Activated CD8-positive, alpha-beta T cell treated with anti-CD3 and anti-CD28 coated beads, Interleukin-2, amount 10 ng/mL, durations not matched to agents 7 days and 5 days (primary cell): Measurements from ENCODE around the gene SSUH2. TPM values are rescaled to one million over a fixed set of nuclear protein-coding genes. Genes with fewer than 3 reads are reported as not detected.
A peak's percentile ranks its signal among the peaks of the same experiment; 100 is the strongest.

ENCODE experiments used
- ATAC-seq: fragments of 150-1000 bp; cut with Tn5 transposase; one replicate; pipeline ENCODE4 v1.10.0; 2021; ENCODE audit warnings: moderate library complexity
- CTCF ChIA-PET: fragments of 350-600 bp; sonication (Branson Sonifier 250); formaldehyde crosslinking; loops from one replicate; lab custom pipeline; 2021; ENCODE audit warnings: antibody characterized with exemption; lab: Charles Lee
- POLR2A ChIA-PET: fragments of 350-600 bp; sonication (Branson Sonifier 250); formaldehyde crosslinking; loops from one replicate; lab custom pipeline; 2021; ENCODE audit warnings: antibody characterized with exemption; lab: Charles Lee
- DNase-seq: peaks from one replicate; pipeline ENCODE4 v3.0.0-alpha.2; 2020
- H3K27ac Mint-ChIP-seq: one replicate; pipeline ENCODE4 v1.8.0; 2021; ENCODE audit warnings: mild to moderate bottlenecking, mixed read lengths
- H3K27me3 Mint-ChIP-seq: one replicate; pipeline ENCODE4 v1.8.0; 2021; ENCODE audit warnings: low read depth, mixed read lengths
- H3K36me3 Mint-ChIP-seq: one replicate; pipeline ENCODE4 v1.8.0; 2021; ENCODE audit warnings: low read depth, mixed read lengths
- H3K4me1 Mint-ChIP-seq: one replicate; pipeline ENCODE4 v1.8.0; 2021; ENCODE audit warnings: low read depth, mixed read lengths
- H3K4me3 Mint-ChIP-seq: one replicate; pipeline ENCODE4 v1.8.0; 2021; ENCODE audit warnings: mild to moderate bottlenecking, mixed read lengths
- H3K9me3 Mint-ChIP-seq: one replicate; pipeline ENCODE4 v1.8.0; 2022; ENCODE audit warnings: mixed read lengths; ENCODE audit not compliant: insufficient read depth
- total RNA-seq, 2 experiments: library from RNA; stranded (reverse); gene quantifications; one replicate each; pipeline ENCODE4 v1.2.3, GENCODE V29; 2021

Gene SSUH2
- total RNA-seq, 2 experiments from 2014 or later = 0.26 TPM; not detected in 1

DNA sequence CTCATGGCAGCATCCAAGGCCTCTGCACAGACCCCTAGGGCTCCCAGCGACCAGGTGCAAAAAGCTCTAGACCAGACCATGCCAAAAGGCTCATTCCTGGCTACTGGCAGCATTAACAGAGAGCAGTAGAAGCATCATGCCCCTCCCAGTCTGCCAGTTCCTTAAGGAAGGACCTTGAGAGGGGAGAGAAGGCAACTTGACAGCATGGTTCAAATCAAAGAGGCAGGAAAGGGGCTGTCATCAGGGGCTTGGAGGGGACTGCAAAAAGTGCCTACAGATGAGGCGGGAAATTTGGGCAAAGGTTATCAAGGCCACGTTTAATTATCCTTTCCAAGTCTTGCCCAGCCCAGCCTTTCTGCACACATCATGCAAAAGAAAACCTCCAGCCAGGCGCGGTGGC, 64.7 kb downstream of the SSUH2 start:
- ATAC-seq (no peak), DNase-seq (no peak)
- Mint-ChIP-seq H3K36me3 (no peaks in the 10 kb centered on the region), H3K4me3 (no peak overlapping the region), H3K4me1 (no peaks in the 10 kb centered on the region), H3K27ac (no peak overlapping the region), H3K27me3 (no peaks in the 10 kb centered on the region), H3K9me3 (no peaks in the 10 kb centered on the region)
- CTCF ChIA-PET = no interaction called here
- POLR2A ChIA-PET = no interaction called here

DNA sequence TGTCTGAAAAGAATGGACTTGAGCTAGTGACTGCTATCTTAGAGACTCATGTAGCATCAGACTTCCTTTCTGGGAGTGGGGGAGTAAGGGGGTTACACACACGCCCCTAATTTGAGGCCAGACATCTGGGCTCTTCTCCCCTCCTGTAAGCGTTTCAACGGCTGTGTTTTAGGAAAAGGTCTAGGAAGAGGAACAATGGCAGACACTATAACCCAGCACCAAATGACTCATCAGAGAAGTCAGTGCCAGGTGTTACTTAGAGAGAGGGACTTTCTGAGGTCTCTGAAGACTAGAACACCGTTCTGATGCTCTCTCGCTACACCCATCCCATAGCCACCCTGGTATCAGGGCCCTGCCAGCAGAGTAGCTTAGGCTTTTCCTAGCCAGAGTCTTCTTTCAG, 65.5 kb downstream of the SSUH2 start:
- Mint-ChIP-seq H3K36me3 (no peaks in the 10 kb centered on the region), H3K9me3 (no peaks in the 10 kb centered on the region), H3K4me1 (no peaks in the 10 kb centered on the region), H3K4me3 (no peak overlapping the region), H3K27ac (no peak overlapping the region), H3K27me3 (no peaks in the 10 kb centered on the region)
- ATAC-seq (no peak), DNase-seq (no peak)
- POLR2A ChIA-PET = no interaction called here
- CTCF ChIA-PET = no interaction called here

DNA sequence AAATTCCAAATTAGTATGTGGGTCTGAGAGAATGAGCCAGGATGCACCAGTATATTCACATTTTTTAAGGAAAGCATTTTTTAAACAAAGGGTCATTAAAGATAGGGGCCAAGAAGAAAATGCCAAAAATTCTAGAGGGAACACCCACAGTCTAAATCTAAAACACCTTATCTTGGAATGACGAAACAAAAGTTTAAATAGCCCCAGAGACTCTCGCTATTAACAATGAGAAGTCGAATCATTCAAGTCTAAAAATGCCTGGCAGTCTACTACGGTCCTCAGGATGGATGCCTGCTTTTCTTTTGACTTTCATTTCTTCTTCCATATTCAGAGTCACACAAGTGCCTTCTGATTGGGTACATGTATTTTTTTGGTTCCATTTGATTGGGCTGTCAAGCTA, 66.3 kb downstream of the SSUH2 start:
- ATAC-seq (no peak), DNase-seq (no peak)
- Mint-ChIP-seq H3K36me3 (no peaks in the 10 kb centered on the region), H3K9me3 (no peaks in the 10 kb centered on the region), H3K4me1 (no peaks in the 10 kb centered on the region), H3K27ac (no peak overlapping the region), H3K27me3 (no peaks in the 10 kb centered on the region), H3K4me3 (no peak overlapping the region)
- CTCF ChIA-PET = no interaction called here
- POLR2A ChIA-PET = no interaction called here

DNA sequence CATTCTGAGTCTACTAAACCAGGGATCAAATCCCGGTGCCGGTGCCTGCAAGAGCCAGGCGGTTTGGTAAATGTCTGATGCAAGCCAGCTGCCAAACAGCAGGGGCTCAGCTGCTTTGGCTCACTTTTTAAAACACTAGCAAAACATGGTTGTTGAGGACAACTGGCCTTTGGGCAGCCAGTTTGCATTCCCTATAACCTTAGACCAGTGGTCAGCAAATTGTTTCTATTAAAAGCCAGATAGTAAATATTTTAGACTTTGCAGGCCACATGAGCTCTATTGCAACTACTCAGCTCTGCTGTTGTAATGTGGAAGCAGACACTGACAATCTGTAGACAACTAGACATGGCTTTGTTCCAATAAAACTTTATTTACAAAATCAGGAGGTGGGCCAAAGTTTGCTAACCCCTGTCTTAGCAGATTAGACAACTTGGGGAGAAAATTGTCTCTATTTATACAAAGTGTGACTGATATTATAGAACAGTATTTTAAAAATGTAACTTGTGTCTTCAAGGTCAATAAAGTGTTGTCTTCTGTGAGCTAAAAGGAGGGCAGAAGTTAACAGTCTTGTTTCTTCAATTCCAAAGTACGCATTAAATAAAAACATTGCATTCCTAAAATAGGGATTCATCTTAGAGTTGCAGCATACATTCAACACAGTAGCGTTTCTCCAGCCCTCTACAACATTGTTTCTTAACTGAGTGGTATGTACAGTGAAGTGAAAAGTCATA, 67.6 kb downstream of the SSUH2 start:
- ChIA-PET CTCF (no interaction called here), POLR2A (no interaction called here)
- no peaks in the 10 kb centered on the region for H3K36me3 Mint-ChIP-seq
- no peaks in the 10 kb centered on the region for H3K9me3 Mint-ChIP-seq
- H3K27me3 Mint-ChIP-seq = no peaks in the 10 kb centered on the region
- no peak for DNase-seq
- no peak overlapping the region for H3K27ac Mint-ChIP-seq
- H3K4me3 Mint-ChIP-seq = no peak overlapping the region
- H3K4me1 Mint-ChIP-seq = no peaks in the 10 kb centered on the region
- no peak for ATAC-seq

DNA sequence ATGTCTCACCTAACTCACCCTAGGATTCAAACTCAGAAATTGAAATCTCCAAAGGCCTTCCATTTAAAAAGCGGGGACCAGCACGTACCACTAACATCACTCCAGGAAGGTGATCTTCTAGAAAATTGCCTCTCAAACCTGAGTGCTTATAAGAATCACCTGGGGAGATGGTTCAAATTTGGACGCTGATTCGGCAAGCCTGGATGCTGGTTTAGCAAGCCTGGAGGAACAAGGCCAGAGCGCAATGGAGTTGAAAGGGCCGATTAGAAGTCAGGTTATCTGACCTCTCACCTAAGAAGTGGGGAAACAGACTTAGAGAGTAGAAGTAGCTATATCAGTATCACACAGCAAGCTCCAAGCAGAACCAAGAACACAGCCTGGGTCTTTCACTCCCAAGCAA, 68.2 kb downstream of the SSUH2 start:
- Mint-ChIP-seq H3K9me3 (no peaks in the 10 kb centered on the region), H3K36me3 (no peaks in the 10 kb centered on the region), H3K27me3 (no peaks in the 10 kb centered on the region), H3K27ac (no peak overlapping the region), H3K4me1 (peaks cover 4% of the 10 kb centered on the region), H3K4me3 (no peak overlapping the region)
- no peak for ATAC-seq
- ChIA-PET POLR2A (no interaction called here), CTCF (no interaction called here)
- DNase-seq = no peak

DNA sequence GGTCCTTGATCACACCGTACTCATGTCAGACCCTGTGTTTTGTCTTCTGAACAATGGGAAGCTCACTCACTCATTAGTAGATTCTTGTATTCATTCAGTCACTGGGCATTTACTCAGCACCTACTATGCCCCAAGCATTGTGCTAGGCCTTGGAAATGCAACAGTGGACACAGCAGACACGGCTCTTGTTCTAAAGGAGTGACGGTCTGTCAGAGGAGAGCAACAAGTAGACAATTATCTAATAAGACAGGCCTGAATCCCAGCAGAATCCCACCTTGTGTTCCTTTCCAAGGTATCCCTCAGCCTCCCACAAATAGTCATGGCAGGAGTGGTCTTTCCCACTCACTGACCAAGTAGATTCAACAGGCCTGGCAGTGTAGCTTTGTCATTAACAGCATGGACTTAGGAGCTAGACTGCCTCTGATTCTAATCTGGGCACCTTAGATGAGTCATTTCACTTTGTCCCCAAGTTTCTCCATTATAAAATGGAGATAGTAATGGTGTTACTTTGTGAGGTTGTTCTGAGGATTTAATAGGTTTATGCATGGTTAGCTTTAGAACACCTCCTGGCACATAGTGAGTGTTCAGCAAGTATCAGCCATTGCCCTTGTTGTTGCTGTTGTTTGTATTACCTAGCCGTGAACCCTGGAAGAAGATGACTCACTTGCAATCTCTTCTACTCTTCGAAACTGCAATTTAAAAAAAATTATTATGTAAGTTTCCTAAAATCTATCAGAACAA, 69.1 kb downstream of the SSUH2 start:
- no peak for ATAC-seq
- ChIA-PET CTCF (no interaction called here), POLR2A (no interaction called here)
- Mint-ChIP-seq H3K27me3 (no peaks in the 10 kb centered on the region), H3K36me3 (no peaks in the 10 kb centered on the region), H3K4me3 (no peak overlapping the region), H3K9me3 (no peaks in the 10 kb centered on the region), H3K4me1 (peaks cover 12% of the 10 kb centered on the region), H3K27ac (no peak overlapping the region)
- DNase-seq = no peak

DNA sequence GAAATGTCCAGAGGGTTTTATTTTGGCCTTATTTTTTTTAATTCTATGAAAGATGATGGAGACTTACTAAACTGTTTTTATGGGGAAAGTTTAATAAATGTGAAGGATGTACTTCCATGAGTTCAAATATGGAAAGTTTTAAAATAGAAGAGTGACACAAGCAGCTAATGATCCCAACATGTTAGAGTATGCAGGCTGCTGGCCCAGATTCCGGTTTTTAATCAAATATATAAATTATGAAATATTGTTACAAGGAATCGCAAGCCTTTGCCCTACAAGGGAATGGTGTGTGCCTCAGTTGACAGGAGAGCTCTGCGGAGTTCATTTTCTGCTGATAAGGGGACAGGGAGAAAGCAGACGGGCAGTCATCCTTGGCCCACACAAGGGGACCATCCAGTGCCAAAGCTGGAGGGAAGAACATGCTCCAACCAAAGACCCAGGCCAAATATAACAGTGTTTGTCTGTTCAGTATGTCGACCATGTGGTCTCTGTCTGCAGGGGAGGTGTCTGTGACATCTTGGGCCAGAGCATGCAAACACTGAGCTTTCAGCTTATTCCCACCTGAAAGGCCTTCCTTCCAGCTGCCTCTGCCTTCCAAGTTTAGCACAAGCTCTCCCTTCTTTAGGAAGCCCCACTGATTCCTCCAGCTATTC, 69.8 kb downstream of the SSUH2 start:
- ChIA-PET POLR2A (no interaction called here), CTCF (no interaction called here)
- no peak overlapping the region for H3K27ac Mint-ChIP-seq
- ATAC-seq (no peak), DNase-seq (no peak)
- H3K9me3 Mint-ChIP-seq = no peaks in the 10 kb centered on the region
- H3K36me3 Mint-ChIP-seq = no peaks in the 10 kb centered on the region
- H3K27me3 Mint-ChIP-seq = no peaks in the 10 kb centered on the region
- H3K4me3 Mint-ChIP-seq = no peak overlapping the region
- H3K4me1 Mint-ChIP-seq = peaks cover 12% of the 10 kb centered on the region

DNA sequence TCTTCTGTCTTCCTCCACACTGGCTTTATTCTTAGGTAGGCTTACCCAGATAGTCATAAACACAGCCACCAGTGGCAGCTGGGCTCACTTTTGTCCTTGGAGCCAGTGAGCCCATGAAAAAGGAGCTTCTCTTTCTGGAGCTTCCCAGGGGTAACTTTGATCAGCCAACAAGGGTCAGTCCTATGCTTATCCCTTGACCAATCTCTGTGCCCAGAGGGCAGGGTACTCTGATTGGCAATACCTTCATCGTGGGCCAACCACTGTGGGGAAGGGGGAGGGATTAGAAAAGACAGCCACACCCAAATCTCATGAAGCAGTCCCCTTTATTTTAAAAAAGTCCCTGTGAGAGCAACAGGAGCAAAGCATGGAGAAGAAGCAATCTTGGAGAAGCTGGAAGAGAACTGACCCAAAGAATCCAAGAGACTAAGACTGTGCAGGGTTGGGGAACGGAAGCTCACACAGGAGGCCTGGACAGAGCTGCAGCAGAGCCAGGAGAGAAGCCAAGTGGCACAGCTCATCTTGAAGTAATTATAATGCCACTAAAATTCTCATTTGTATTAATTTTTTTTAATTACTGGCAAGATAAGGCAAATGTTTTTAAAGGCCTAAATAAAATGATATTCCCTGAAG, 70.4 kb downstream of the SSUH2 start:
- DNase-seq (no peak), ATAC-seq (no peak)
- peaks cover 12% of the 10 kb centered on the region for H3K4me1 Mint-ChIP-seq
- ChIA-PET CTCF (no interaction called here), POLR2A (no interaction called here)
- H3K27ac Mint-ChIP-seq = no peak overlapping the region
- no peaks in the 10 kb centered on the region for H3K36me3 Mint-ChIP-seq
- H3K27me3 Mint-ChIP-seq = no peaks in the 10 kb centered on the region
- no peaks in the 10 kb centered on the region for H3K9me3 Mint-ChIP-seq
- H3K4me3 Mint-ChIP-seq = no peak overlapping the region

DNA sequence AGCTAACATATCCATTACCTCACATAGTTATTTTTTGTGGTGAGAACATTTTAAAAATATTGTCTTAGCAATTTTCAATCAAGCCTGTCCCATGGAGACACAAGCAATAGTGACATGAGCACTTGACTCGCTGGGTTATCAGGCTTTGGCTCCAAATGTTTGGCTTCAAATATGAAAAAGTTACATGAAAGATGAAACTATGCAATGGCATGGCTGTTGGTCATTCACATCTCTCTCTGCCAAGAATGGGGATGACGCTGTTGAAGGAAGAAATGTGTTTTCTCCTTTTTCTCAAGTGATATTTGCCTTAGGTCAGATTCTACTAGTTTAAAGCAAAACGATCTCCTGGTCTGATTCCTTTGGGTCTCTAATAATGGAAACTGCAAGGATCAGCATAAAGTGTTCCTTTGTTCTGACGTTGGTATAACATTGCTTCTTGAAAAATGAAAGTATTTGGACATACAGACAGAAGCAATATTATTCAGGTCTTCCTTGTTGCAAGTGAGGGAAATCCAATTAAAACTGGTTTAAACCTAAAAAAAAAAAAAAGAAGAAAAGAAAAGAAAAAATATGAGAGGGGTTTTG, 71.2 kb downstream of the SSUH2 start:
- no peaks in the 10 kb centered on the region for H3K9me3 Mint-ChIP-seq
- no peaks in the 10 kb centered on the region for H3K27me3 Mint-ChIP-seq
- H3K36me3 Mint-ChIP-seq = no peaks in the 10 kb centered on the region
- H3K4me1 Mint-ChIP-seq = peaks cover 12% of the 10 kb centered on the region
- POLR2A ChIA-PET = no interaction called here
- DNase-seq (no peak), ATAC-seq (no peak)
- CTCF ChIA-PET = no interaction called here
- H3K27ac Mint-ChIP-seq = no peak overlapping the region
- no peak overlapping the region for H3K4me3 Mint-ChIP-seq

DNA sequence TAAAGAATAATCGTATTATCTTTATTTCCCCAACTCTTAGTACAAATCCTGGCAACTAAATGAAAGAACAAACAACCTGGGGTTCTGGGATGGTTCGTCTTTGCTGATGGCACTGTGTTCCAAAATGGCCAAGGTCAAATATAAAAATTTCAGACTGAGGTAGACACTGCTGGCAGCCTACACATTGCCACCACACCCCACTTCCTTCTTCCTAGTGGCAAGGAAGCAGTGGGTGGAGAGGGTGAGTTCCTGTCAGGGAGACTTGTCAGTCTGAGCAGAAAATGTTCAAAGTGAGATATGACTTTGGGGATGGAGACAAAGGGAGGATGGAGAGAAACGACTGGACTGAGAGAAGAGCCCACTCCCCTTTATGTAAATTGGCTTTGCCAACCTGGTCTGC, 73.3 kb downstream of the SSUH2 start:
- Mint-ChIP-seq H3K4me1 (peaks cover 12% of the 10 kb centered on the region), H3K27me3 (no peaks in the 10 kb centered on the region), H3K9me3 (no peaks in the 10 kb centered on the region), H3K36me3 (no peaks in the 10 kb centered on the region), H3K4me3 (no peak overlapping the region), H3K27ac (peak overlapping the region; percentile 26)
- DNase-seq = no peak
- ATAC-seq = no peak
- CTCF ChIA-PET = no interaction called here
- POLR2A ChIA-PET = no interaction called here
